ENCODE results near the gene FAM133A.
A peak's percentile ranks its signal among the peaks of the same experiment; 100 is the strongest.

The FAM133A gene

GRCh38 chrX:93673869-93674271 is at the start of gene FAM133A:
Gene FAM133A, plus strand, starts transcription at chrX:93674206. Its CDS starts 35,214 bp downstream, at chrX:93709420.
- Mint-ChIP-seq H3K4me1 (ENCODE audit: low read depth) (peaks cover 24% of the 10 kb centered on the region), H3K4me3 (peak within 1 kb of the TSS; percentile 91), H3K27ac (peak within 1 kb of the TSS; percentile 84), H3K9me3 (no peaks in the 10 kb centered on the region), H3K27me3 (peaks cover 31% of the 10 kb centered on the region), H3K36me3 (ENCODE audit: low read depth) (peaks cover 6% of the 10 kb centered on the region)
- no peak for DNase-seq

GRCh38 chrX:93637591-93637990 is 36.4 kb upstream of the FAM133A start:
- Mint-ChIP-seq H3K4me3 (no peak overlapping the region), H3K27ac (no peak overlapping the region), H3K4me1 (ENCODE audit: low read depth) (no peaks in the 10 kb centered on the region), H3K36me3 (ENCODE audit: low read depth) (no peaks in the 10 kb centered on the region), H3K27me3 (peaks cover 25% of the 10 kb centered on the region), H3K9me3 (no peaks in the 10 kb centered on the region)
- DNase-seq: no peak

GRCh38 chrX:93649381-93649780 is 24.6 kb upstream of the FAM133A start:
- Mint-ChIP-seq H3K4me1 (ENCODE audit: low read depth) (no peaks in the 10 kb centered on the region), H3K4me3 (no peak overlapping the region), H3K27me3 (peaks cover 7% of the 10 kb centered on the region), H3K27ac (no peak overlapping the region), H3K36me3 (ENCODE audit: low read depth) (no peaks in the 10 kb centered on the region), H3K9me3 (no peaks in the 10 kb centered on the region)
- no peak for DNase-seq

- Mint-ChIP-seq H3K27ac (no peak overlapping the region), H3K4me1 (ENCODE audit: low read depth) (no peaks in the 10 kb centered on the region), H3K9me3 (no peaks in the 10 kb centered on the region), H3K4me3 (no peak overlapping the region), H3K36me3 (ENCODE audit: low read depth) (no peaks in the 10 kb centered on the region), H3K27me3 (peaks cover 32% of the 10 kb centered on the region)
- DNase-seq: no peak
Measured at GRCh38 chrX:93660575-93660974, 13.4 kb upstream of the FAM133A start.

- H3K4me3 Mint-ChIP-seq: peak within 1 kb of the TSS; percentile 91
- peaks cover 6% of the 10 kb centered on the region for H3K36me3 Mint-ChIP-seq (ENCODE audit: low read depth)
- peak; percentile 79 for DNase-seq
- H3K9me3 Mint-ChIP-seq: no peaks in the 10 kb centered on the region
- peaks cover 31% of the 10 kb centered on the region for H3K27me3 Mint-ChIP-seq
- peak within 1 kb of the TSS; percentile 84 for H3K27ac Mint-ChIP-seq
- peaks cover 24% of the 10 kb centered on the region for H3K4me1 Mint-ChIP-seq (ENCODE audit: low read depth)
Measured at GRCh38 chrX:93673056-93673868, 744 bp upstream of the FAM133A start, which contains the start of gene NAP1L3. Gene NAP1L3, minus strand, starts transcription at chrX:93673578. Its CDS starts 274 bp downstream, at chrX:93673304.

- no peaks in the 10 kb centered on the region for H3K36me3 Mint-ChIP-seq (ENCODE audit: low read depth)
- H3K4me1 Mint-ChIP-seq (ENCODE audit: low read depth): no peaks in the 10 kb centered on the region
- no peak overlapping the region for H3K27ac Mint-ChIP-seq
- peaks cover 7% of the 10 kb centered on the region for H3K27me3 Mint-ChIP-seq
- DNase-seq: no peak
- H3K4me3 Mint-ChIP-seq: no peak overlapping the region
- H3K9me3 Mint-ChIP-seq: no peaks in the 10 kb centered on the region
Measured at GRCh38 chrX:93695981-93696380, 22.0 kb downstream of the FAM133A start.

- Mint-ChIP-seq H3K4me1 (ENCODE audit: low read depth) (no peaks in the 10 kb centered on the region), H3K4me3 (no peak overlapping the region), H3K36me3 (ENCODE audit: low read depth) (no peaks in the 10 kb centered on the region), H3K27ac (no peak overlapping the region), H3K27me3 (peaks cover 10% of the 10 kb centered on the region), H3K9me3 (no peaks in the 10 kb centered on the region)
- DNase-seq: no peak
Measured at GRCh38 chrX:93703701-93704100, 29.7 kb downstream of the FAM133A start.

- Mint-ChIP-seq H3K27ac (no peak overlapping the region), H3K9me3 (no peaks in the 10 kb centered on the region), H3K27me3 (peaks cover 10% of the 10 kb centered on the region), H3K36me3 (ENCODE audit: low read depth) (no peaks in the 10 kb centered on the region), H3K4me1 (ENCODE audit: low read depth) (no peaks in the 10 kb centered on the region), H3K4me3 (no peak overlapping the region)
- no peak for DNase-seq
Measured at GRCh38 chrX:93711076-93711475, 37.1 kb downstream of the FAM133A start.

GRCh38 chrX:93741811-93742210 is 67.8 kb downstream of the FAM133A start:
- H3K27ac Mint-ChIP-seq: no peak overlapping the region
- H3K4me1 Mint-ChIP-seq (ENCODE audit: low read depth): no peaks in the 10 kb centered on the region
- no peaks in the 10 kb centered on the region for H3K9me3 Mint-ChIP-seq
- H3K27me3 Mint-ChIP-seq: peaks cover 35% of the 10 kb centered on the region
- no peak for DNase-seq
- no peaks in the 10 kb centered on the region for H3K36me3 Mint-ChIP-seq (ENCODE audit: low read depth)
- H3K4me3 Mint-ChIP-seq: no peak overlapping the region

GRCh38 chrX:93760163-93760562 is 86.2 kb downstream of the FAM133A start:
- no peak for DNase-seq
- no peak overlapping the region for H3K27ac Mint-ChIP-seq
- H3K4me3 Mint-ChIP-seq: no peak overlapping the region

More at GRCh38 chrX:93760163-93760562, 86.2 kb downstream of the FAM133A start:
- H3K9me3 Mint-ChIP-seq: no peaks in the 10 kb centered on the region
- no peaks in the 10 kb centered on the region for H3K36me3 Mint-ChIP-seq (ENCODE audit: low read depth)
- peaks cover 14% of the 10 kb centered on the region for H3K27me3 Mint-ChIP-seq
- peaks cover 3% of the 10 kb centered on the region for H3K4me1 Mint-ChIP-seq (ENCODE audit: low read depth)

Measured in activated T-cell treated with anti-CD3 and anti-CD28 coated beads, Interleukin-2, amount 50 U/mL, for 24 hours (primary cell).